Measurements from ENCODE around the gene PLEKHS1.
"Not testable (repeated sequence)": the region's sequence is repeated elsewhere in the genome, so short reads cannot be mapped to it uniquely, and the experiment has no call there.

The PLEKHS1 gene

GRCh38 chr10:113802997-113803396, 51.5 kb downstream of the PLEKHS1 start:
- no peak for DNase-seq

GRCh38 chr10:113806503-113806902, 55.0 kb downstream of the PLEKHS1 start:
- no peak for DNase-seq

DNA sequence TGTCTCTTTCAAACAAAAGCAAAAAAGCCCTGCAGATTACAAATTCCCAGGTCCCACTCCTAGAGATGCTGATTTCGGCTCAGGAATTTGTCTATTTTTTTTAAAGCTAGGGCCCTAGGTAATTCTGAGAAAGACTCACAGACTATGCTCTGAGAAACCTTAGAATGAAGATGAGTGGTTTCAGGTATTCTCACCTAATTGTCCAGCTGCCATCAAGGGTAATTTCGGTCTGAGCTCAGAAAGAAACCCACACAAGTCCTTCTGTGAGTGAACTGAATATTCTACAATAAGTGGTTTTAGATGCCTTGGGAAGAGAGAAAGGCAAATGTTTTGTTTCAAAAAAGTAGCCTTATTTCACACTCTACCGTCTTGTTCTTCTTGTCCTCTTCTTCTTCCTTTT, 56.7 kb downstream of the PLEKHS1 start:
- DNase-seq: no peak

DNA sequence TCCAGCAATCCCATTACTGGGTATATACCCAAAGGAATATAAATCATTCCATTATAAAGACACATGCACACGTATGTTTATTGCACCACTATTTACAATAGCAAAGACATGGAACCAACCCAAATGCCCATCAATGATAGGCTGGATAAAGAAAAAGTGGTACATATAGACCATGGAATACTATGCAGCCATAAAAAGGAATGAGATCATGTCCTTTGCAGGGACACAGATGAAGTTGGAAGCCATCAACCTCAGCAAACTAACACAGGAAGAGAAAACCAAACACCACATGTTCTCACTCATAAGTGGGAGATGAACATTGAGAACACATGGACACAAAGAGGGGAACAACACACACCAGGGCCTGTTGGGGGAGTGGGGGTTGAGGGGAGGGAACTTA, 63.2 kb downstream of the PLEKHS1 start:
- DNase-seq: not testable (repeated sequence)

DNA sequence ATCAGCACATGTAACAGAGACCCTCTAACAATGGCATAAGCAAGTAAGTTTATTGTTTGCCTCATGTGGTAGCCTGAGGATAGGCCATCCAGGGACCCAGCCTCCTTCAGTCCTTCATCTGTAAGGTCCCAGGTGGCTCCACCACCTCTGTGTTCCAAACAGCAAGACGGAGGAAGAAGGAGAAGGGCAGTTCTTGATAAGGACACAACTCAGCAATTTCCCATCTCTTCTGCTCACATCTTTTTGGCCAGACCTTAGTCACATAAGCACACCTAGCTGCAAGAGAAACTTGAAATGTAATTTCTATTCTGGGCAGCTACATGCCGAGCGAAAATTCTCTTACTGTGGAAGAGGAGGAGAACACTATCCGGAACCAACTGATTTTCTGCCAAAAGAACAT, 68.5 kb downstream of the PLEKHS1 start:
- DNase-seq: no peak

DNA sequence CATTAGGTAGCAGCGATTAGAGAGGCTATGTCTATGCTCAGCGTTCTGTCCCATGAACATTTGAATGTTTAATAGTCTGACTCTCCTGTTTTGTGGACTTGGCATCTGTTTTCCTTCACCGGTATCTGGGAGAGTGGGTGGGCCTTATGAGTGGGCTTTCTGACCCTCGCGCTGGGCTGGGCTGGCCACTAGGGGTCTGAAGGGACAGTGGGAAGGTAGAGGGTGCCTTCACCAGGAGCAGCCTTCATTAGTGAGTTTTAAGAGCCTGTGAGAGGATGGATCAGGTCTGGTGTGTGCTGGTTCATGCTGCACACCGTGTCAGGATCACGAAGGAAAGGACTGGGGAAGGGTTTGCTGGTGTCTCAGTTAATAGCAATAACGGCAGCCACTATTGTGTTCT, 69.0 kb downstream of the PLEKHS1 start:
- no peak for DNase-seq

DNA sequence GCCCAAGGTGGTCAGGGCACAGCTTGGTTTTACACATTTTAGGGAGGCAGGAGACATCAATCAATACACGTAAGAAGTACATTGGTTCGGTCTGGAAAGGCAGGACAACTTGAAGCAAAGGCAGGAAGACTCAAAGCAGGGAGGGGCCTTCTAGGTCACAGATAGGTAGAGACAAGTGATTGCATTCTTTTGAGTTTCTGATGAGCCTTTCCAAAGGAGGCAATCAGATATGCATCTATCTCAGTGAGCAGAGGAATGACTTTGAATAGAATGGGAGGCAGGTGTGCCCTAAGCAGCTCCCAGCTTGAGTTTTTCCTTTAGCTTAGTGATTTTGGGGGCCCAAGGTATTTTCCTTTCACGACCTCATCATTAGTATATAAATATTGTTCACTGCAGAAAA, 69.8 kb downstream of the PLEKHS1 start:
- not testable (repeated sequence) for DNase-seq

- DNase-seq: no peak
Observed at GRCh38 chr10:113822174-113822573, 70.7 kb downstream of the PLEKHS1 start.

DNA sequence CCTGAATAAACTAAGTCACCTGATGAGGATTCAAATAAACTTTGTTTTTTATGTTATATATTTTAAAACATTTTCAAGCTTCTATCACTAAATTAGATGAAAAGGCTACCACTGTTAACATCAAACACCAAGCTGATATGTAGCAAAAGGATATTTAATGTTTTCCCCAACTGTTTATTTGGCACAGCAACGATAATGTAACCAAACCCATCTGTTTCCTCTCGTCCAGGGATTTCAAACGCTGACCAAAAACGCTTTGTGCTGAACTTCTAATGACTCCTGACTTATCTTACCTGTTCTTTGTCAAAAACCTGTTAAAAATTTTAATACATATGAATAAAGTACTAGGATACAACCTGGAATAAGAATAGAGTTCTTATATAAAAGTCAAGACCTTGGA, 71.9 kb downstream of the PLEKHS1 start:
- DNase-seq: no peak

DNA sequence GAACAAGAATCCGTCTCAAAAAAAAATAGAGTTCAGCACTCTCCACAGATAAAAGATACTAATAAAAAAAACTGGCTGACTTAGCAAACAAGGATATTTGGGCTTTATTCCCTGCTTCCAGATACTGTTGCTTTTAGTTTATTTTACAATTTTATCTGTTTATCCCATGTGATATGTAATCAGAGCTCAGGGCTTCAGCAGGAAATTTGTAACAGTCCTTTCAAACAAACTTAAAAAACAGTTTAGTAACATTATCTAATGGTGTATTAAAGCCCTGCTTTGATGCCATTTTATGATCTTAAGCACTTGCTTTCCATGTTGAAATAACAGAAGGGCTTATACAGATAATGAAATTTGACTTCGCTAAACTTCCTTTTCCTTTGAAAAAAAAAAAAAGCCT, 74.3 kb downstream of the PLEKHS1 start:
- no peak for DNase-seq

DNA sequence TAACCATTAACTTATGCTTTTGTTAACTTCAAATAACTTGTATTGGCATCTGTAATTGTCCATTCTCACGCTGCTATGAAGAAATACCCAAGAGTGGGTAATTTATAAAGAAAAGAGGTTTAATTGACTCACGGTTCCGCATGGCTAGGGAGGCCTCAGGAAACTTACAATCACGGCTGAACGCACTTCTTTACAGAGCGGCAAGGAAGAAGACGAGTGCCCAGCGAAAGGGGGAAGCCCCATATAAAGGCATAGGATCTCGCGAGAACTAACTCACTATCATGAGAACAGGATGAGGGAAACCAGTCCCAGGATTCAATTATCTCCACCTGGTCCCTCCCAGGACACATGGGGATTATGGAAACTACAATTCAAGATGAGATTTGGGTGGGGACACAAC, 77.1 kb downstream of the PLEKHS1 start:
- DNase-seq: not testable (repeated sequence)
